Hematopoietic multipotent progenitor cell (in vitro differentiated cells): ENCODE data around the gene IFIT5. TPM values are rescaled to one million over a fixed set of nuclear protein-coding genes. Genes with fewer than 3 reads are reported as not detected.
"Not testable (repeated sequence)": the region's sequence is repeated elsewhere in the genome, so short reads cannot be mapped to it uniquely, and the experiment has no call there.

Source experiments
- DNase-seq, 3 donors: peaks; one replicate each; pipeline ENCODE4 v3.0.0-alpha.2; 2011 to 2015; ENCODE audit warnings: low read depth in 2 of 3, low spot score in 2 of 3
- total RNA-seq: library from RNA; depleted of rRNA; stranded (reverse); fragments of >200 nt; gene quantifications from one replicate; pipeline ENCODE4 v1.2.3, GENCODE V29; 2012

Gene IFIT5
- total RNA-seq, 1 donor, result 9.2 TPM

DNA sequence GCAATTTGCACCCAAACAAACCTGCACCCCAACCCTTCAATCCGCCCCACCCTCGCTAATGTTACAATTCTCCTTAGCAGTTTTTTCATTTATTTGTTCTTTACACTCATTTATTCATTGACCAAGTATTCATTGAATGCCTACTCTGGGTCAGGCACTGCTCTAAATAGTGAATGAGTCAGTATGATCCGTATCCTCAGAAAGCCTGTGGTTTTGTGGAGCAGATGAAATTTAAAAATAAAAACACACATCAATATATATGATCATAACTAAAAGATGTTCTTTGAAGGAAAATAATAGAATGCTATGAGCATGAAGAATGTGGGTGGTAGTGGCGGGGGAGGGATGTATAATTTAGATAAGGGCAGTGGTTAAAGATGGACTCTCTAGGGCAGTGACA lies 13.3 kb downstream of the IFIT5 start:
- DNase-seq, result no peak

- no peak for DNase-seq
Observed at GRCh38 chr10:89428877-89429276, 14.5 kb downstream of the IFIT5 start.

- no peak for DNase-seq
Observed at GRCh38 chr10:89431977-89432376, 17.6 kb downstream of the IFIT5 start.

- no peak for DNase-seq
Observed at GRCh38 chr10:89438525-89438924, 24.2 kb downstream of the IFIT5 start.

DNA sequence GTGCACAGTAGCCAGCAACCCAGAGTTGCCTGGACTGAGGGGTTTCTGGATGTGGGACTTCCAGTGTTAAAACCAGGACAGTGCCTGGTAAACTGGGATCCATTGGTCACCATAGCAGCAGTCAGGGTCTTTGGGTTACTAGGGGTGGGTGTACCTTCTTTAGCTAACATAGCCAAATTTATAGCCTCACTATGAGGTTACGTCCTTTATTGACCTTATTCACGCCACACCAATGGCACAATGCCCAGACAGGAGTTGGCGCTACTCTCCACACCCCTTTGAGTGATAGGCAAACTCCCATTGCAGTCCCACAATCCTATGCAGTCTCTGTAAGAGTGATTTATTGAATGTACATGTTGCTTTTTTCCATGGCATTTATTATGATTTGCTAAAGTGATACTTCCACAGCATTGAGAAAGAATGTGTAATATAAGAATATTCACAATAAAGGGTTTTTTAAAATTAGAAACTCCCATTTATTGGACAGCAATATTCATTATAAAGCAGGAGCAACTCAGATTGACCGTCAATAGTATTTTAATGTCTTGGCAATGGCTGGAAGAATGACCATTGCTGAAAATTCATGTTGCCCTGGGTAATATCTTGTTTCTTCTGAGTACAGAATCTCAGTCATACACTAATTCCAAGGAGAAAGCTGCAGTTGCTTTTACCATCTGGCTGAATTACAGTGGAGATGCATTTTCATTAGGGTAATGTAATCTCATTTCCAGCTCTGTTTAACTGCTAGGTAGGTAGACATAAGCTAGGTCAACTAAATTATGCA lies 26.1 kb downstream of the IFIT5 start:
- no peak for DNase-seq

DNA sequence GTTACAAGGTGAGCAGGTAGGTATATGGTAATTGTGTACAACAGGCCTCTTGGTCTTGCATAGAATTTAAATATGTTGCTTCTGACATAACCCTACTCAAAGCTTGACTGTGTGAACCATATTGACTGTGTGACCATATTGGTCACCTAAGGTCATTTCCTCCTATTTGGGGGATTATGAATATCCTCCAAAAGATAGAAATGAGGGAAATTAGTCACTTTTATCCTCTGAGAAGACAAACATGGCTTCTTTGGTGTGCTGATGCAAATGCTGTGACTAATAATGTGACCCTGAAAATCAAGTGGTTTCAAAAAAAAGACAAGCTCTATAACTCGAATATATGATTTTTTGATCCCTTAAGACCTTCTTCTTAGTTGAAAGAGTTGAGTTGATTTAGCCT lies 27.9 kb downstream of the IFIT5 start:
- DNase-seq, result no peak

DNA sequence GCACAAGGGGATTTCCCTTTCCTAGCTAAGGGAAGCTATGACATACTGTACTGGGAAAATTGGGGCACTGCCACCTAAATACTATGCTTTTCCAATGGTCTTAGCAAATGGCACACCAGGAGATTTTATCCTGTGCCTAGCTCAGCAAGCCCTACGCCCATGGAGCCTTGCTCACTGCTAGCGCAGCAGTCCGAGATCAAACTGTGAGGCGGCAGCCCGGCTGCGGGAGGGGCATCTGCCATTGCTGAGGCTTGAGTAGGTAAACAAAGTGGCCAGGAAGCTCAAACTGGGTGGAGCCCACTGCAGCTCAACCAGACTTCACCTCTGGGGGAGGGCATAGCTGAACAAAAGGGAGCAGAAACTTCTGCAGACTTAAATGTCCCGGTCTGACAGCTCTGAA lies 30.5 kb downstream of the IFIT5 start:
- DNase-seq, result not testable (repeated sequence)

- no peak for DNase-seq
Observed at GRCh38 chr10:89450901-89451300, 36.5 kb downstream of the IFIT5 start.

DNA sequence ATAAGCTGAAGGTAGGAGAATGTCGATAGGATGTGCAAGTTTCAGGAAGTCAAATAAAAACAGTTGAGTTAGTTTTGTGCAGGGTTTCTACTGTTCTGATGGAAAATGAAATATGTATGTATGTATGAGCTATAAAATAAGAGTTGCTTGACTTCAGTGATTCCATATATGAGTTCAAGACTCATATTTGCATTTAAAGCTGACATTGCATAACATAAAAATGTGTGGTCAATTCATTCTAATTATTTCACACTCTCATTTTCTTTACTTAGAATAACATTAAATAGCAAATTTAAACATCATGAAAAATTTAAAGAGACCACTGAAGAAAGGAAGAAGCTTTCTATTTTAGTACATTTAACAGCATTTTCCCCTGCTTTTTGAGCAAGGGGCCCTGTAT lies 37.8 kb downstream of the IFIT5 start:
- DNase-seq, result no peak

- no peak for DNase-seq
Observed at GRCh38 chr10:89454561-89455347, 40.4 kb downstream of the IFIT5 start.

GRCh38 chr10:89458291-89458690 lies 43.9 kb downstream of the IFIT5 start:
- DNase-seq, result no peak

DNA sequence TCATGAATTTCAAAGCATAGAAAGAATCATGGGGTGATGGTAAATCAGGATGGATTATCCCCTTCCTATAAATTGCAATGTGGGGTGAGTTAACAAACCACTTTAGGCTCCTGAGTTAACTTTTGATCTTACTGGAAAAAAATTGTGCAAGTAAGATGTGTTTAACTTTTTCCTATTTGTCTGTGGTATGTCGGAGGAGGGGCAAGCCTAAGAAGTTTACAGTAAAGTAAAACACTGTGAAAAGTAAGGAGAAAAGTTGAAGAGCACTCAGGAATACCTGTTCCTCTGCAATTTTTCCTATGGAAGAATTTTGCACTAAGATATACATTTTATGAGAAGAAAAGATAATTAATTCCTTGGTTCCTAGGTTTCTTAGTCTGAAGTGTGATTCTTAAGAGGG lies 44.4 kb downstream of the IFIT5 start:
- no peak for DNase-seq

DNA sequence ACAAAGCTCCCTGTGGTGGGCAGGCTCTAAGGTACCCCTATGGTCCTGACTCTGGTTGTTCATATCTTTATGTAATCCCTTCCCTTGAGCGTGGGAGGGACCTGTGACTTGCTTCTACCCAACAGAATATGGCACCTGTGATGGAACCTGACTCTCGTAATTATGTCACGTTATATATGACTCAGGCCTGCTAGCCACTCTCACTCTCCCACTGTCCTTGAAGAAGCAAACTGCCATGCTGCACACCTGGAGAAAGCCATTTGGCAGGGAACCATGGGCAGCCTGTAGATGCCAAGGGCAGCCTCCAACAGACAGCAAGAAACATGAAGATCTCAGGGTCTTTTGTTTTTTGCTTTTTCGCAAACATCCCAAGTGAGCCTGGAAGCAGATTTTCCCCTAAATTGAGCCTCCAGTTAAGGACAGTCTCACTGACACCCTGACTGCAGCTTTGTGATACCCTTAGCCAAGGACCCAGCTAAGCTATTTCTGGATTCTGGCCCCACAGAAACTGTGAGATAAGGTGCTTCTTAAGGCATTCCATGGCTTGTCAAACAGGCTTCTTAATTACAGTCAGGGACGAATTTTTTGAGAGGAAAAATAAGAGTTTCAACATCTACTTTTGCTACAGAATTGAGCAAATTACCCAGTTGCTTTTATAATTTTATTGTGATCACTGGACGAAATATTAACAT lies 49.6 kb downstream of the IFIT5 start:
- DNase-seq, result no peak

GRCh38 chr10:89465196-89465595 lies 50.8 kb downstream of the IFIT5 start:
- no peak for DNase-seq

DNA sequence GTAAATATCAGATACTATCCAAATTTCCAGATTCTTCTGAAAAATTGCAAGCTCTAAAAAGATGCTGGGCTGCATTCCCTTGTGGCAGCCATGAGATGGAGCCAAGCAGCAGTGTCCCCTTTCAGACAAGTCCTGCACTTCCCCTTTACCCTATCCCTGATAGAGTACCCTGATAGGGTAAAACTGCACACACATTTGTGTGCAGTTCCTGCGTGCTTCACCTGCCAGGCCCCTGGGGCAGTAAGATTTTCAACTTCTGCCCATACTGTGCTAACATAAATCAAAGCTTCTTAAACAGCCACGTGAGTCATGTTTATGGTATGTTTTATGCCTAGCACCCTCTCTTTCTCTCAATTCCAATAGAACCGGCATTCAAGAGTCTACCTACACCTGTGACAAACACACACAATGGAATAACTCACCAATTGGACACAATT lies 52.2 kb downstream of the IFIT5 start:
- DNase-seq, result peak in 2 of 3 donors; percentile 36 to 62

DNA sequence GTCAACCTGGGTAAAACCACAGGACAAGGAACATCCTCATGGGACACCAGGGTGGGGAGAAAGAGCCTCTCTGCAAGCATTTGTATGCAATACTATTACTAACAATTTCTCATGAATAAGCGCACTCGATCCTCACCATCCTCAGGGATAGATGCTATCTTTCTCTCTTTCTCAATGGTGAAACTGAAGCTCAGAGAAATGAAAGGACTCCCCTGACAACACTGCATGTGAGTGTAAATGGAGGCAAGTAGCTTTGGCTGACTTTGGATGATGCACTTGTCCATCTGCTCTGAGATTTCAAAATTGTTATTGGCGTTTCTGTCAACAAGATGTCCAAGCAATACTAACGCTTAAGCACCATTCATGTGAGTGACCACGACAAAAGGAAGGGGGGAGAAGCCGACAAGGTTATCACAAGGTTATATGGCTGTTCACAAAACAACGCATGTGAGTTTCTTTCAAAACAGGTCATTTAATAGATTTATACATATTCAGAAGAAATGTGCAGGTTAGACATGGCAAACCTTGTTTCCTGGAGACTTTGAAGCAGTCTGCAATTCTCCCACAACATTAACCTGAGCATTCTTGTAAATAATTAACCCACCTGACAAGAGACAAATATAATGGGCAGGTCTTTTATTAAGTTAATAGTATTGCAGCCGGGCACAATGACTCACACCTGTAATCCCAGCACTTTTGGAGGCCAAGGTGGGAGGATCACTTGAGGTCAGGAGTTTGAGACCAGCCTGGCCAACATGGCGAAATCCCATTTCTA lies 54.0 kb downstream of the IFIT5 start:
- DNase-seq, result no peak

GRCh38 chr10:89469517-89469916 lies 55.1 kb downstream of the IFIT5 start:
- DNase-seq, result no peak
